ENCODE data around the gene ADIPOR1. TPM values are rescaled to one million over a fixed set of nuclear protein-coding genes. Genes with fewer than 3 reads are reported as not detected.
"Not testable (repeated sequence)": the region's sequence is repeated elsewhere in the genome, so short reads cannot be mapped to it uniquely, and the experiment has no call there.

The ADIPOR1 gene
- 44.4 and 45.0 TPM in 2 replicates for total RNA-seq

DNA sequence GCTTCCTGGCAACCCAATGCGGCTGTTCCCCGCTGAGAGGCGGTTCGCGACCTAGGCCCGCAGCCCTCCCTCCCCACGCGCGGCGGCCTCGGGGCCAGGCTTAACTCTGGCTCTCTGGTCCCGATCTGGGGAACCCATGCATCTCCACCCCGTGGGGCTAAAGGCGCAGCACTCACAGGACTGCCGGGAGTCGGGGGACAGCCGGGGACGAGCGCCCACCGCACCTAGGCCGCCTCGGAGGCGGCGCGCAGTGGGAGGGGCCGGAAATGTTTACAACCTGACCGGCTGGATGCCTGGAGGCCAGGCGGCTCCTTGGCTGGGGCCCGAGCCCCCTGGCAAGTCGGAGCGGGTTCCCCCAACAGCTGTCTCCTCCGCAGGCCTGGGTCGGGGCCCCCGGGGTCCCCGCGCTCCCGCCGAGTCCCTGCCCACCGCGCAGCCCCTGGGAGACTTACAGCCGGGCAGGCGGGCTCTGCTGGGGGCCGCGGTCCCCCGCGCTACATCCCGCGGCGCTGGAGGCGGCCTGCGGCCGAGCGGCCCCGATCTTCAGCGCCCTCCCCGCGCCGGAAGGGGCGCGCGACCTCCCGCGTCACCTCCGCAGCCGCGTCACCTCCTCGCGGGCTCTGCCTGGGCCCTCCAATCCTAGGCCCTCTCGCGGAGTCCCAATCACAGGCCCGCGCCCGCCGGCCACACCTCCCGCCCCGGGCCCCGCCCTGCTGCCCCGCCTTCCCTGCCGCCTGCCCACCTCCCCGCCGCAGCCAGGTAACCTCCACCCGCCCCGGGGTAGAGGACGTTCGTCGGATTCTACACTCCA is at the start of gene ADIPOR1:
Gene ADIPOR1 (minus strand): TSS at position 580 of the 811 bp plus-strand sequence. CDS start 7,242 bp downstream, outside the sequence.
- H3K27me3 Mint-ChIP-seq: no peaks in the 10 kb centered on the region
- H3K9me3 Mint-ChIP-seq: no peaks in the 10 kb centered on the region
- ChIA-PET POLR2A (interaction anchor here (0.6 to 1.0 kb wide), 3 partner anchors 10 to 71 kb away, joined by 3 to 6 read pairs (median 4); partner anchors contain the start of gene KLHL12), CTCF (no interaction called here)
- H3K4me1 Mint-ChIP-seq: peaks cover 34% of the 10 kb centered on the region
- DNase-seq: peak; percentile 92
- peak within 1 kb of the TSS; percentile 86 for H3K27ac Mint-ChIP-seq
- intact Hi-C loops (cut with micrococcal nuclease): loop anchor here (1.0 to 2.0 kb wide), 5 partner anchors 9 to 69 kb away; partner anchors contain the start of genes CYB5R1, KLHL12, RABIF and TMEM183A
- peaks cover 27% of the 10 kb centered on the region for H3K36me3 Mint-ChIP-seq (ENCODE audit: low read depth)
- H3K4me3 Mint-ChIP-seq: peak within 1 kb of the TSS; percentile 90
- peak; percentile 99 for ATAC-seq (ENCODE audit: low read depth)
- TF ChIP-seq CTCF (IDR thresholded peaks at IDR 0.05): no peak

- no peaks in the 10 kb centered on the region for H3K27me3 Mint-ChIP-seq
- peaks cover 4% of the 10 kb centered on the region for H3K9me3 Mint-ChIP-seq
- DNase-seq (peak; percentile 82), ATAC-seq (ENCODE audit: low read depth) (peak; percentile 86)
- peak within 1 kb of the TSS; percentile 96 for H3K4me3 Mint-ChIP-seq
- ChIA-PET POLR2A (interaction anchor here (0.6 to 2.6 kb wide), 28 partner anchors 10 to 1800 kb away, joined by 3 to 37 read pairs (median 5); partner anchors contain the start of genes ARL8A, ATP2B4, CYB5R1 and KDM5B), CTCF (interaction anchor here (1.0 to 2.7 kb wide), 3 partner anchors 8 to 256 kb away, joined by 3 to 8 read pairs (median 3); no protein-coding TSS in a partner anchor)
- peak within 1 kb of the TSS; percentile 97 for H3K27ac Mint-ChIP-seq
- no peak for TF ChIP-seq CTCF (IDR thresholded peaks at IDR 0.05)
- peaks cover 35% of the 10 kb centered on the region for H3K4me1 Mint-ChIP-seq
- intact Hi-C loops (cut with micrococcal nuclease): loop anchor here (1.0 to 5.0 kb wide), 12 partner anchors 19 to 1405 kb away; partner anchors contain the start of genes ADIPOR1, KLHL12, PCAT6 and PPFIA4
- peaks cover 37% of the 10 kb centered on the region for H3K36me3 Mint-ChIP-seq (ENCODE audit: low read depth)
Measured at GRCh38 chr1:203006948-203007871, 49.1 kb upstream of the ADIPOR1 start, which contains the start of gene TMEM183A. Gene TMEM183A (plus strand): TSS chr1:203007374. CDS start chr1:203007466, 92 bp downstream.

- CTCF ChIA-PET: interaction anchor here (1.3 kb wide), 1 partner anchor 254 kb away, joined by 3 read pairs; no protein-coding TSS in a partner anchor
- peak overlapping the region; percentile 97 for H3K27ac Mint-ChIP-seq
- H3K9me3 Mint-ChIP-seq; ATAC-seq (ENCODE audit: low read depth); DNase-seq; H3K27me3 Mint-ChIP-seq: not testable (repeated sequence)
- intact Hi-C loops (cut with micrococcal nuclease): loop anchor here (2.0 to 5.0 kb wide), 8 partner anchors 47 to 1407 kb away; partner anchors contain the start of genes ADIPOR1, PCAT6, PPP1R12B and PPP1R15B
- peak overlapping the region; percentile 96 for H3K4me3 Mint-ChIP-seq
- H3K4me1 Mint-ChIP-seq: peaks cover 32% of the 10 kb centered on the region
- H3K36me3 Mint-ChIP-seq (ENCODE audit: low read depth): peaks cover 23% of the 10 kb centered on the region
- POLR2A ChIA-PET: interaction anchor here (1.0 to 2.6 kb wide), 6 partner anchors 38 to 195 kb away, joined by 3 to 37 read pairs (median 8); partner anchors contain the start of genes CYB5R1, PCAT6 and RABIF
Measured at GRCh38 chr1:203005395-203006142, 47.5 kb upstream of the ADIPOR1 start.

DNA sequence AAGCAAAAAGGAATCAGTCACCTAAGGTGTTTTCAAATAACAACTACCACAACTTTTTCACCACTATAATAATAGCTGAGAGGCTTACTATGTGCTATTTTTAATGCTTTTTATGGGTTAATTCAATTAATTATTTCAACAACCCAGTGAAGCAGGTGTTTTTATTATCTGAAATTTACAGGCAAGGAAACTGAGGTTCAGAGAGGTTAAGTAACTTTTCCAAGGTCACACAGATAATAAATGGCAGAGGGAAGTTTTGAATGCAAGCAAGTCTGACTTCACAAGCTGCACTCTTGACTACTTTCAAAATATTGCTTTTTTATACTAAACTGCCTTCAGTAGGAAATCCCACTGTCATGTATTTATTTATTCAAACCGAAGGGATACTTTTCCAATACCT is 44.8 kb upstream of the ADIPOR1 start:
- H3K27me3 Mint-ChIP-seq: no peaks in the 10 kb centered on the region
- intact Hi-C loops (cut with micrococcal nuclease): no loop called here
- no peak overlapping the region for H3K27ac Mint-ChIP-seq
- H3K9me3 Mint-ChIP-seq: peaks cover 4% of the 10 kb centered on the region
- H3K4me3 Mint-ChIP-seq: no peak overlapping the region
- H3K4me1 Mint-ChIP-seq: peaks cover 35% of the 10 kb centered on the region
- H3K36me3 Mint-ChIP-seq (ENCODE audit: low read depth): peaks cover 7% of the 10 kb centered on the region
- DNase-seq (no peak), ATAC-seq (ENCODE audit: low read depth) (no peak)
- no peak for TF ChIP-seq CTCF (IDR thresholded peaks at IDR 0.05)
- POLR2A ChIA-PET: interaction anchor here (0.6 to 0.7 kb wide), 2 partner anchors 189 to 195 kb away, joined by 3 read pairs; partner anchors contain the start of gene KDM5B
- CTCF ChIA-PET: no interaction called here

All from activated B cell treated with CpG ODN at 0.5 μM for 24 hours (primary cell).